NK-92 treated with Interleukin-12 subunit alpha and Interleukin-12 subunit beta, amount 100 ng/mL, for 24 hours (cell line): ENCODE measurements around the gene NMUR2.

Experiments used
- DNase-seq: peaks from one replicate; lab custom pipeline; 2025; lab: John Stamatoyannopoulos, UW

The NMUR2 gene

DNA sequence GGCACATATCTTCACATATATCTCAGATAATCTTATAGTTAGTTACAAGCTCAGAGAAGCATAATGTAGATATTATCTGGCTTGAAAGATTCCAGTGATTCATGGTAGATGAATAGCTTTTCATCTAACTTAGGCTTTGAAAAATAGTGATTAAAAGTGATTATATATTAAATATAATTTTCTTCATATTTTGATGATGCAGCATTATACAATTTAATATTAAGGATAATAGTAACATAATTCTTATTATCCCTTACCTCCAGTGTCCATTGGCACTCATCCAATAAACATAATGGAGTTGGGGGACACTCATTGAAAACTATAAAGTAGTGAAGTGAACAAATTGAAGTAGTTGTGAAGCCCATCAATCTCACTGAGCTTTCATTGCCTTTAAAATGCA is 35.8 kb downstream of the NMUR2 start:
- no peak for DNase-seq

DNA sequence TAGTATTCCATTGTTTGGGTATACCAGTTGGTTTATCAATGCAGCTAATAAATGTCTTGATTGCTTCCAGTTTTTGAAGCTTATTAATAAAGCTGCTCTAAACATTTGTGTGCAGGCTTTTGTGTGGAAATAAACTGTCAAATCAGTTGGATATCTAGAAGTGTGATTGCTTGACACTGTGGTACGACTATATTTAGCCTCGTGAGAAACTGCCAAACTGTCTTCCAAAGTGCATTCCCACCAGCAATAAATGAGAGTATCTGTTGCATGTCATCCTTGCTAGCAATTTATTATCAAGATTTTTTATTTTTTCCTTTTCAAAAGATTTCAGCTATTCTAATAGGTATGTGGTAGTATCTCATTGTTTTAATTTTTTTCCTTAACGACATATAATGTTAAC is 37.5 kb downstream of the NMUR2 start:
- no peak for DNase-seq

DNA sequence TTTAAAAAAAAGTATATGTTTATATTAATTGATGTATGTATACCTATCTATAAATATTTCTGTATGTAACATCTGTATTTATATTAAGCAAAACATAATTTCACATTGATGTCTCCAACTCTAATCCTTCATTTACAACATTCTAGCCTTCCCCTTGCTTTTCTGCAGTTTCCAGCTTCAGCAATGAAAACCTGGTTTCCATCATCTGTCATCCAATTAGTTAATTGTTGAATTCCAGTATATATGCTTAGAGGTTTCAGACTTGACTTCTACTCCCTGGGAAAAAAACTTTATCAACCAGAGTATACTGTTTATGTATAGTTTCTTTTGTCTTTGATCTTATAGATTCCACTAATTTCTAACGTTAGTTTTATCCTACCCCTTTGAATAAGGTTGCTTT is 38.4 kb downstream of the NMUR2 start:
- no peak for DNase-seq

DNA sequence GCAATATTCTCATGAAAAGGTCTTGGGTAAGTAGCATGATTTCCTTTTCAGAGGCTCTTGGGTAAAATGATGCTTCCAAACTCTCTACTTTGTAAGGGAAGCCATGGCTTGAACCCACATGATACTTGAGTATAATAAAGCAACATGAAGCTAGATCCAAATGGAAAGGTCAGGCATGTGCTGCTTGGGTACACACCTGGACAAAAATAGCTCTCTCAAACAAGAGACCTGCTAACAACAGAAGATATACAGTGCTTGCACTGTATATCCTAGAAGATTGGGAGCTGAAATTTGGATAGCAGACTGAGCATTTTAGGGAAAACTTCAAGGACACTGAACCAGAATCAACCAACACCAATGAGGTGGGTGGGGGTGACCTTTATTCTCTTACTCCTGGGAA is 40.2 kb downstream of the NMUR2 start:
- no peak for DNase-seq

DNA sequence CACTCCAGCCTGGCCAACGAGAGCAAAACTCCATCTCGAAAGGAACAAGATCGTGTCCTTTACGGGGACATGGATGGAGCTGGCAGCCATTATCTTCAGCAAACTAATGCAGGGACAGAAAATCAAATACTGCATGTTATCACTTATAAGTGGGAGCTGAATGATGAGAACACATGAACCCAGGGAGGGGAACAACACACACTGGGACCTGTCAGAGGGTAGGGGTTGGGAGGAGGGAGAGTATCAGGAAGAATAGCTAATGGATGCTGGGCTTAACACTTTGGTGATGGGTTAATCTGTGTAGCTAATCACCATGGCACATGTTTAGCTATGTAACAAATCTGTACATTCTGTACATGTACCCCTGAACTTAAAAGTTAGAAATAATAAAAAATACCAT is 40.9 kb downstream of the NMUR2 start:
- DNase-seq = no peak

DNA sequence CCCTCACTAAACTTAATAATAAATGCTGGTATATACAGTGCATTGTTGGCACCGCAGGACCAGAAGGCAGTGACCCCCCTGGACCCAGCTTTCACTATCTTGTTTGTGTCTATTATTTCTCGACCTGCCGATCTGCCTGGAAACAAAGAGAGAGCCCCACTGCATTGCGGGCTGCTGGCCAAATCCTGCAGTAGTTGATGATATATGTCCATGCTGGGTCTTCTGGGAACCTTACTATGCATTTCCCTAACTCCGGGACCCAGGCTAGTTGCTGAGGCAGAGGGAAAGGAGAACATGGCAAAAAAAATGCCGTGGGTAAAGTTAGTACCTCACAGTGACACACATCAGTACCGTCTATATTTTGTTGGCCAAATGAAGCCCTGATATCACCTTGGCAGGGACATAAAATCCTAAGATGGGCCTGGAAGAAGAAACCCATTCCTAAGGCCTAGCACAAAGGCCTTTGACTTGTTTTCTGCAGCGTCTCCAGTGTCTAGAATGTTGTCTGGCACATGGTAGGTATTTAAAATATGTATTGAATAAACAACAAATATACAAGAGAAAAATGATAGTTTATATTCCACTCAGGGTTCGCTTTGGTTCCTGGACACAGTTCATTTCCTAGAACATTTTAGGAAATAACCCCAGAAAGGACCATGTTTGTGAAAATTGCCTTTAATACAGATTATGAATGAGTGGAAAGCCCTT is 46.1 kb downstream of the NMUR2 start:
- no peak for DNase-seq

DNA sequence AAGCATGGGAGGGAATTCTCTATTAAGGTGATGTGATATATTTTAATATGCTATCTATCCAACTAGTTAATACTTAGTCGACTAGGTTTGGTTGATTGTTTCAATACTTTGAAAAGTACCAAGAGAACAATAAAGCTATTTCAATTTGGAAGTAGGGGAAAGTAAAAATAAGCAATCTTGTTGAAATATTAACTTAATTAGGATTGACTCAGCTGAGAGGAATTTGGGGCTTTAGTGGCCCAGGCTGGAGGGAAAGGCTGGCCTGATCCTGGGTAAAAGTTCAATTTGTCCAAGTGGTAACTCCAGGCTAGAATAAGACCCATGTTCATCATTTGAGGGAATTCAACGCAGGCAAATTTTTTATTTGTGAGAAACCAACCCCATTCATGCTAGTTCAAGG is 48.6 kb downstream of the NMUR2 start:
- DNase-seq = no peak

DNA sequence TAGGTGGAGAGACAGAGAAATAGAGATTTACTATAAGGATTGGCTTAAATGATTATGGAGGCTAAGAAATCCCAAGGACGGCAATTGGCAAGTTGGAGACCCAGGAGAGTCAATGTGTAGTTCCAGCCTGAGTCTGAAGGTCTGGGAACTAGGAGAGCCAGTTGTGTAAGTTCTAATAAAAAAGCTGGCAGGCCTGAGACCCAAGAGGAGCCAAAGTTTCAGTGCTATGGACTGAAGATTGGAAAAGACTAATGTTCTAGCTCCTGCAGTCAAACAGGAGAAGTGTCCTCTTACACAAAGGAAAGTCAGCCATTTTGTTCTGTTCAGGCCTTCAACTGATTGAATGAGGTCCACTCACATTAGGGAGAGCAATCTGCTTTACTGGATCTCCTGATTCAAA is 50.0 kb downstream of the NMUR2 start:
- no peak for DNase-seq

DNA sequence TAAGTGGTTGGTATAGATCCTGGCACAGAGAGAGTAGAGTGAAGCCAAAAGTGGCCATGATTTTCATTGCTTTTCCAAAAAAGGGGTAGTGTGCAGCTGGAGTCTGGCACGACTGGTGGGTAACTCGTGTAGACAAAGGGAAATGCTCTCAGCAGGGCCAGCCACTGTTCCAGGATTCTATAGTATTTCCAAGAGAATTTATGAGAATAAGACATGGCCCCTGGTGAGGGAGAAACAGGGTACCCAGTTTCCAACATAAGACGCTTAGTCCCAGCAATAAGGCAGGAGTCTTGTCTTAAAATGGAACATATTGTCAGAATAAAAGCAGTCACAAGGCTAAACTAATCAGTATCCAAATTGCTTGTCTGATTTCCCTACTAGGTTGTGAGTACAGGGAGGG is 52.1 kb downstream of the NMUR2 start:
- no peak for DNase-seq

DNA sequence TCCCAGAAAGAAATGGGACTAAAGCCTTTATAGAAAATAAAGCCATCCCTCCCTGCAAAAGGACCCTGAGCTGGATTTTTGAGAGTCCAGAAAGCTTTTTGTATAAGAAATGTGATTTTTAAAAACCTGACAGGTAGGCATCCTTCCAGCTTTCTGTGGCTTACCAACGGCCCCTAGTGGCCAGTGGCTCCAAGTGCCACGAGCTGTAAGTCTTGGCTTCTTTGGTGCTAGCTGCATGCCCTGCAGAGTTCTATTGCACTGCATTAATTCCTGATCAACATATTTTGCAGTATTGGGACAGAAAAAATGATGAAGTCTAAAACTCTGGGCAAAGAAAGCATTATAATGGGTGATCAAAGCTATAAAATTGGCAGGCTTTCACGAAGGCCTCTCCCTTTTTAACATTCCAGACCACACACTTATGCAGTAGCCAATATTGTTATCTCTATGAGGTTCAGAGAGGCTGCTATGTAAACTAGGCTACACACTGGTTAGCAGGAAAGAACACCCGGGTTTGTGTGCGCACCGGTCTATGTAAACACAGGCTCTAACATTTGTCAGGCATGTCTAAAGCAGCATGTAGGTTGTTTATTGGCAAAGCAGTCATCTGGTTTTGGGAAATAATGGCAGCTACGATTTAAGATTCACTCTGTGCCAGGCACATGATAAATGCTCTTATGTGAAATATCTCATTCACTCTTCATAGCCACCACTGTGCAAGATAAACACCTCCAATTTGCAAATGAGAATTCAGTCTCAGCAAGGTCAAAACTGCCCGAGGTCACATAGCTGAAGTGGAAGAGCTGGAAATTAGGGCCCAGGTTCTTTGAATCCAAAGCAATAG is 55.2 kb downstream of the NMUR2 start:
- DNase-seq = no peak
